SU-DHL-6 (cell line): ENCODE data around the gene MARK3.

Experiments
- H2AFZ ChIP-seq: fragments of 200-600 bp; sonication (generic); 2 replicates; pipeline ENCODE4 v1.6.1; 2014; ENCODE audit warnings: low read depth, mild to moderate bottlenecking, moderate library complexity, mixed read lengths, antibody characterized with exemption, low read length; ENCODE audit not compliant: severe bottlenecking
- H3F3A ChIP-seq: fragments of 200-600 bp; shearing (Covaris generic); 2 replicates; pipeline ENCODE4 v1.6.0; 2016; ENCODE audit warnings: antibody characterized with exemption, mild to moderate bottlenecking; ENCODE audit not compliant: insufficient read depth
- H3K27ac ChIP-seq: fragments of 200-600 bp; sonication (generic); 2 replicates; pipeline ENCODE4 v1.5.1; 2016; ENCODE audit warnings: low read depth, mild to moderate bottlenecking, low read length, moderate library complexity, mixed read lengths
- H3K27me3 ChIP-seq: fragments of 200-600 bp; sonication (generic), shearing (Covaris generic); 2 replicates; pipeline ENCODE4 v1.6.0; 2014; ENCODE audit warnings: mild to moderate bottlenecking, low read length
- H3K36me3 ChIP-seq: fragments of 200-600 bp; sonication (generic); 2 replicates; pipeline ENCODE4 v1.6.1; 2014; ENCODE audit warnings: mild to moderate bottlenecking, low read length, mixed read lengths
- H3K4me2 ChIP-seq: fragments of 300-600, 200-600 bp; shearing (Covaris generic), sonication (generic); 2 replicates; pipeline ENCODE4 v1.6.0; 2014; ENCODE audit warnings: low read length, low read depth, mild to moderate bottlenecking; ENCODE audit not compliant: poor library complexity, severe bottlenecking
- H3K4me3 ChIP-seq: fragments of 200-600 bp; sonication (generic); 2 replicates; pipeline ENCODE4 v1.5.1; 2014; ENCODE audit warnings: antibody characterized with exemption, low read length, mild to moderate bottlenecking, mixed read lengths; ENCODE audit not compliant: insufficient read depth, poor library complexity, severe bottlenecking
- H3K79me2 ChIP-seq: fragments of 200-600 bp; sonication (generic); 2 replicates; pipeline ENCODE4 v1.6.1; 2014; ENCODE audit warnings: mild to moderate bottlenecking, low read length, moderate library complexity; ENCODE audit not compliant: insufficient read depth
- H3K9ac ChIP-seq: fragments of 200-600 bp; sonication (generic); 2 replicates; pipeline ENCODE4 v1.7.0; 2014; ENCODE audit warnings: mild to moderate bottlenecking, low read length
- H3K9me2 ChIP-seq: fragments of 200-600 bp; sonication (generic); replicated peaks from 2 replicates; pipeline ENCODE4 v1.6.1; 2014; ENCODE audit warnings: low read length; ENCODE audit not compliant: insufficient read depth
- H3K9me3 ChIP-seq: fragments of 200-600 bp; sonication (generic); 2 replicates; pipeline ENCODE4 v1.6.1; 2014; ENCODE audit warnings: low read length, mixed read lengths; ENCODE audit not compliant: insufficient read depth
- H4K20me1 ChIP-seq: fragments of 200-600 bp; sonication (generic); 2 replicates; pipeline ENCODE4 v1.6.1; 2014; ENCODE audit warnings: low read depth, mild to moderate bottlenecking, antibody characterized with exemption, low read length, moderate library complexity, mixed read lengths
- CTCF ChIP-seq: fragments of 200-600 bp; sonication (generic); IDR thresholded peaks from one replicate; pipeline ENCODE4 v1.5.1; 2017; ENCODE audit warnings: antibody characterized with exemption, mild to moderate bottlenecking, low read length, moderate library complexity; ENCODE audit not compliant: insufficient read depth, poor library complexity, severe bottlenecking
- EZH2phosphoT487 ChIP-seq: fragments of 200-600 bp; sonication (generic), shearing (Covaris generic); conservative IDR thresholded peaks from 2 replicates; pipeline ENCODE4 v1.6.1; 2018; ENCODE audit warnings: mild to moderate bottlenecking, antibody characterized with exemption, low read length, moderate library complexity, mixed read lengths

Gene MARK3

GRCh38 chr14:103360548-103360947 is 24.7 kb upstream of the MARK3 start:
- Histone ChIP-seq H3K9me3 (peaks cover 8% of the 10 kb centered on the region; the same call in 1 of the 2 replicates), H3K4me2 (no peak overlapping the region), H2AFZ (no peak overlapping the region), H3K9me2 (no peaks in the 10 kb centered on the region), H3K27me3 (no peaks in the 10 kb centered on the region), H3K9ac (no peak overlapping the region), H3K4me3 (no peak overlapping the region), H3K27ac (no peak overlapping the region), H3K36me3 (no peaks in the 10 kb centered on the region), H4K20me1 (no peaks in the 10 kb centered on the region), H3F3A (no peaks in the 10 kb centered on the region), H3K79me2 (no peaks in the 10 kb centered on the region)
- TF ChIP-seq EZH2phosphoT487 (no peak), CTCF (no peak)

DNA sequence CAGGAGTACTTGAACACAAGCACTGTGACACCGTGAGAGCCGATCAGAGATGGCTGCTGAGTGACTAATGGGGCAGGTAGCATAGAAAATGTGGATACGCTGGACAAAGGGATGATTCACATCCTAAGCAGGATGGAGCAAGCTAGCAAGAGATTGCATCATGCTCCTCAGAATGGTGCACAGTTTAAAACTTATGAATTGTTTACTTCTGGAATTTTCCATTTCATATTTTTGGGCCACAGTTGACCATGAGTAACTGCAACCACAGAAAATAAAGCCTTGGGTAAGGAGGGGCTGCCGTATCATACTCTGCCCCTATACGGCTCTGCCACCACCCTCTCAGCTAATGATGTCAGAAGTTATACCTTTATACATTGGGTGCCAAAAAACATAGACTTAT is 23.3 kb upstream of the MARK3 start:
- Histone ChIP-seq H2AFZ (no peak overlapping the region), H3K4me3 (no peak overlapping the region), H4K20me1 (no peaks in the 10 kb centered on the region), H3K4me2 (no peak overlapping the region), H3K27ac (no peak overlapping the region), H3F3A (no peaks in the 10 kb centered on the region), H3K27me3 (no peaks in the 10 kb centered on the region), H3K36me3 (no peaks in the 10 kb centered on the region), H3K9me3 (peaks cover 8% of the 10 kb centered on the region; the same call in 1 of the 2 replicates), H3K79me2 (no peaks in the 10 kb centered on the region), H3K9ac (no peak overlapping the region), H3K9me2 (no peaks in the 10 kb centered on the region)
- no peak for TF ChIP-seq CTCF
- TF ChIP-seq EZH2phosphoT487: no peak

DNA sequence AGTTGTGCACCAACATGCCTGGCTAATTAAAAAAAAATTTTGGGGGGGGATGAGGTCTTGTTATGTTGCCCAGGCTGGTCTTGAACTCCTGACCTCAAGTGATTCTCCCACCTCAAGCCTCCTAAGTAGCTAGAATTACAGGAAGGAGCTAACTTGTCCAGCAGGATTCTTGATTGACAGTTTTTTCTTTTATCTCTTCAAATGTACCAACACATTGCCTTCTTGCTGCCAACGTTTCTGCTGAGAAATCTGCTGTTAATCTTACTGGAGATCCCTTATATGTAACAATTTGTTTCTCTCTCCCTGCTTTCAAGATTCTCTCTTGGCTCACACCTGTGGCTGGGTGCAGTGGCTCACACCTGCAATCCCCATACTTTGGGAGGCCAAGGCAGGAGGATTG is 22.4 kb upstream of the MARK3 start:
- Histone ChIP-seq H3K9me3 (peaks cover 8% of the 10 kb centered on the region; the same call in 1 of the 2 replicates), H3K27ac (no peak overlapping the region)

More for the DNA sequence above, 22.4 kb upstream of the MARK3 start:
- Histone ChIP-seq H3K4me3 (no peak overlapping the region), H3K79me2 (no peaks in the 10 kb centered on the region), H3F3A (no peaks in the 10 kb centered on the region), H3K36me3 (no peaks in the 10 kb centered on the region), H3K9me2 (no peaks in the 10 kb centered on the region), H4K20me1 (no peaks in the 10 kb centered on the region), H3K27me3 (no peaks in the 10 kb centered on the region), H3K4me2 (no peak overlapping the region), H2AFZ (no peak overlapping the region), H3K9ac (no peak overlapping the region)
- TF ChIP-seq EZH2phosphoT487 (no peak), CTCF (no peak)
